ENCODE measurements around the gene NPAT.
"Not testable (repeated sequence)": the region's sequence is repeated elsewhere in the genome, so short reads cannot be mapped to it uniquely, and the experiment has no call there.

Gene NPAT

DNA sequence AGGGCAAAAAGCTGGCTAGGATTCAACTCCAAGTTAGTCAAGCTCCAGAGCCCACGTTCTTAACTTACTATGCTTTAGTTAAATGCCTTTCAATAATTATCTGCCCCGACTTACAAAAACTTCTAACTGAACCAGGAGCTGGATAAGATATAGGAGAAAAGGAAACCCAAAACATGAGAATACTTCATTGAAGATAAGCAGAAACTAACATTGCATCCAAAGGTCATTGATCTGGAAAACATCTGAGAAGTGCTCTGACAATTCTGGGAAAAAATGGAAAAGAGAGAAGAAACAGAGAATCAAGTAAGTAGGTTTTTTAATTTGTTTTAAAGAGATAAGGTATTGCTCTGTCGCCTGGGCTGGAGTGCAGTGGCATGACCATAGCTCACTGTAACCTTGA is 73.9 kb downstream of the NPAT start:
- DNase-seq: no peak

DNA sequence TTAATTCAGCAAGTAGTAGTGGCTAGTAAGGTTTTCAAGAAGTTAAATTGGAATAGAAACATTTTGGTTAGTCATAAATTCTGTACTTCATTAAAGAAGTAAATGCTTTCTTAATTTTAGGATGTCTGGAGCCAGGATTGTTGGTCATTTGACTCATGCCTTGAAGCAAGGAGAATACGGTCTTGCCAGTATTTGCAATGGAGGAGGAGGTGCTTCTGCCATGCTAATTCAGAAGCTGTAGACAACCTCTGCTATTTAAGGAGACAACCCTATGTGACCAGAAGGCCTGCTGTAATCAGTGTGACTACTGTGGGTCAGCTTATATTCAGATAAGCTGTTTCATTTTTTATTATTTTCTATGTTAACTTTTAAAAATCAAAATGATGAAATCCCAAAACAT is 75.3 kb downstream of the NPAT start:
- no peak for DNase-seq

DNA sequence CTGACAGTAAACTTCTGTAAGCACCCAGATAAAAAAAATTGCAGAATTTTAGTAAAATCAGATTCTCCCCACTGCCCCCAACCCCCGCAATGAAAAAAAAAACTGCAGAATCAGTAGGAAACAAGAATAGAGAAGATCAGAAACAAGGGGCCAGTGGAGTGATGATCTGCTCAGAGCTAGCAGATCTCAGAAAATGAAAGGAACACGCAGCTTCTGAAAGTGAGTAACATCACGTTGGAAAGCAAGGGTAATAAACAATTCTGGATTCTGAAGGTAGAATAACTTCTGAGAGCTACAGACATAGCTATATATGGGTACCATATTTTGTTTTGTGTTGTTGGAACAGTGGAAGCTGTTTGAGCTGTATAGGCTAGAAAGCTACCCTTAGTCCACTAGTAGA is 77.8 kb downstream of the NPAT start:
- DNase-seq: no peak

DNA sequence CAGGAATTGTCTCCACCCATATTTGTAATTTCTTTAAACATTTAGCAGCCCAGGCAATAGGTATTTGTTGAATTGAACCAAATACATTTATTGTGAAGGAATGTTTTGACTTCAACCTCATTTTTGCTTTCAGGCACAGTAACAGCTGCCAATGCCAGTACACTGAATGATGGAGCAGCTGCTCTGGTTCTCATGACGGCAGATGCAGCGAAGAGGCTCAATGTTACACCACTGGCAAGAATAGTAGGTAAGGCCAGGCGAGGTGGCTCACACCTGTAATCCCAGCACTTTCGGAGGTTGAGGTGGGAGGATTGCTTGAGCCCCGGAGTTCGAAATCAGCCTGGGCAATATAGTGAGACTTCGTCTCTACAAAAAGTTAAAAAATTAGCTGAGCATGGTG is 80.1 kb downstream of the NPAT start:
- DNase-seq: no peak

DNA sequence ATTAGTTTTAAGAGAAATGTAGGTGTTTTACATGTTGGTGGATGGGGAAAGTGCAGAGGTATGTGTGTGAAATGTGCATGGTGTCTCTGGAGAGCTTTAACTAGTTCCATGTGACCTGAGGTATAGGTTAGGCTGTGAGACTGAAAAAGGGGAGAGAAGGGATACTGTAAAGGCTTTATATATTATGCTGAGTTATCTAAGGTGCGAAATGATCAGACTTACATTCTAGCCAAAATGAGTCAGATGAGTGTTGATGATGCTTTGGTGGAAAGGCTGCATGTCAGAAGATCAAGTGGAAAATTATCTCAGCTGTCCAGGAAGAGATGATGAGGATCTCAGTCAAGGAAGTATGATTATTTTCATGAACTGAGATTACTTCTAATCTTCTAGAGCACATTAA is 85.2 kb downstream of the NPAT start:
- no peak for DNase-seq

DNA sequence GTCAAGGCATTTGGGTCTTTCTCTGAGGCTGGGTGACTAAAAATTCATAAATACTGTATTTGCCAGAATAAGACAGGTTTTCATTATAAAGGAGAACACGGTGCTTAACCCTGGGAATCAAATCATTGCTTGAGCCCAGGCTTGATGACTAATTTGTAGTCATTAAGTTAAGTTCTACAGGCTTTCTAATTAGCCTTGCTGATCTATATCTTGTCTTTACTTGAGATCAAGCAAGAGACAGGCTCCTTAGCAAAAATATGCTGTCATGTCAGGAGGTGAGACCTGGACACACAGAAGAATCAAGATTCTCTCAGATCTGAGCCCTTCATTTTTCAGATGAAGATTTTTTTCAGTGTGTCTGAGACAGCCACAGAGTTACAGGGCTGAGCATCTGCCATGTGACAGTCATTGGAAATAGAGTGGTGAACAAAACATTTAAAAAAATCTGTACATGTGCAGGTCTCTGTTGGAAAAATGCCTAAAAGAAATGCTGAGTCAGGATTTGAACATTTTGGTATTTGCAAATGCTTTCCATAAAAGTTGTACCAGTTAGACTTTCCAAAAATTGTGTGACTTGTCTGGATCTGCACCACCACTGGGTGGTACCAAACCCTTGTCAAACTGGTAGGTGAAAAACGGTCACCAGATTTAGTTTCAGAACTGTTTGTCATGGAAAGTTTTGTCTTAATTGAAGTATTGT is 86.4 kb downstream of the NPAT start:
- no peak for DNase-seq

DNA sequence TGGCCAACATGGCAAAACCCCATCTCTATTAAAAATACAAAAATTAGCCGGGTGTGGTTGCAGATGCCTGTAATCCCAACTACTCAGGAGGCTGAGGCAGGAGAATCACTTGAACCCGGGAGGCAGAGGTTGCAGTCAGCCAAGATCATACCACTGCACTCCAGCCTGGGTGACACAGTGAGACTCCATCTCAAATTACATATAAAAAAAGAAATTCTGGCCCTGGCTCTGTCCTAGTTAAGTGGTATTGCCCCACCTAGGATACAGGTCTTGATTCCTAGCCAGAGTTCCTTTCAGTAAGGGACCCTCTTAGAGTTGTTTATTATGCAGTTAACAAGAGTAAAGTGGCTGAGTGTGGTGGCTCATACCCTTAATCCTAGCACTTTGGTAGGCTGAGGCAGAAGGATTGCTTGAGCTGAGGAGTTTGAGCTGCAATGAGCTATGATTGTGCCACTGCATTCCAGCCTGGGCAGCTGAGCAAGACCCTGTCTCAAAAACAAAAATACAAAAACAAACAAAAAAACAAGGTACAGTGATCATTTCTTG is 89.4 kb downstream of the NPAT start:
- DNase-seq: not testable (repeated sequence)

DNA sequence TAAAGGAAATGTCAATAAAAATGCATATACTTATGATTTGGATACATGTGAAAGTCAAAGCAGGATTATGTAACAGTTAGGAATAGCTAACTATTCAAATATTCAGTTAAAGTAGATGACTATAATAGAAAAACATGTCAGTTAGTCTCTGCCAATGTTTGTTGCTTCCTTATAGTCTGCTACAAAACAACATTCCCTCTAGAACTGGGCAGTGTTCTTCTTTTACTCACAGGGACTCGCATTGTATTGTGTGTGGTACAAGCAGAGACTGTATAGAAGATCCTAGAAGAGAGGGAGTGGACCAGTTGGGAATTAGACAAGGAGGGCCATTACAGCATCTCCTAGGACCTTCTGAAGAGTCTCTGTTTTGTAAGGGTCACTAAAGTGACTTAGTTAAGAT is 90.4 kb downstream of the NPAT start:
- no peak for DNase-seq

DNA sequence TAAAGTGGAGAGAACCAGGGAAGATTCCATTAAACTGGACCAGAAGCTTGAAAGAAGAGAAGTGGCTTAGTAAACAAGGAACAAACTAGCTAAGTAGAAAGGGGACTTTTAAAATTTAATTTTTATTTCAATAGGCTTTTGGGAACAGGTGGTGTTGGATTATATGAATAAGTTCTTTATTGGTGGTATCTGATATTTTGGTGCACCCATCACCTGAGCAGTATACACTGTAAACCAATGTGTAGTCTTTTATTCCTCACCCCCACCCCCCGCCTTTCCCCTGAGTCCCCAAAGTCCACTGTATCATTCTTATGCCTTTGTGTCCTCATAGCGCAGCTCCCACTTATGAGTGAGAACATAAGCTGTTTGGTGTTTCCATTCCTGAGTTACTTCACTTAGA is 93.7 kb downstream of the NPAT start:
- no peak for DNase-seq

DNA sequence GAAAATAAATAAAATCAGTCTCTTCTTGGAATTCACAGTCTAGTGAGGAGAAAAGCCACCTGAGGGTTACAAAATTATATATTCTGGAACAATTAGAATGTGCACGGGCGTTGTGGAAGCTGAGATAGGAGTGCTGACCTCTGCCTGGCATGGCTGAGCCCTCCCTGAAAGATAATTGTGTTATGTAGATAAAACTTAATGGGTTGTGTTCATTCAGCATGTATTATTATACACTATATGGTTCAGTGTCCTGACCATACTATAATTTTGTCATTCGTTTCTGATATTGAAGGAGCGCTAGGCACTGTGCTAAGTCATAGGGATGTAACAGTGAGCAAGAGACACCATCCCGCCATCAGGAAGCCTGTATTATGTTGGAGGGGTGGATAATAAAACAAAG is 97.3 kb downstream of the NPAT start:
- DNase-seq: no peak

DNA sequence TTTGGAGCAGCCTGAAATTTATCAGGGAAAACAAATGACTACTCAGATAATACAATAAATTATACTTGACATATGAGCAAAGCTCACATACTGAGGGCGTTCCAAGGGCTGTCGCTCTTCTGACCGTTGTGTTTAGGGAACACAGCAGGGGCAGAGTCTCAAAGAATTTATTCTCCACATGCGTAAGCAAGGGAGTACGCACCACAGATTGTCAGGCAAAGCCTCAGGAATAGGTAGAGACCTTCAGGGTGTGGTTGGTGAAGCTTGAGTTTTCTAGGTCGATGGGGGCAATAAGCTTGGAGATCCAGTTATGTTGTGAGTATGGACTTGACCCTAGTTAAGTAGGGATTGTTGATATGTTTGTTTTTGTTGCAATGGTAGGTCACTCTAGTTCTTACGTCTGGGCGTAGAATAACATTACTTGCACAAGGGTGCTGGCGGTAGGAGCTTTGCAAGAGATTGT is 100.2 kb downstream of the NPAT start:
- DNase-seq: no peak

DNA sequence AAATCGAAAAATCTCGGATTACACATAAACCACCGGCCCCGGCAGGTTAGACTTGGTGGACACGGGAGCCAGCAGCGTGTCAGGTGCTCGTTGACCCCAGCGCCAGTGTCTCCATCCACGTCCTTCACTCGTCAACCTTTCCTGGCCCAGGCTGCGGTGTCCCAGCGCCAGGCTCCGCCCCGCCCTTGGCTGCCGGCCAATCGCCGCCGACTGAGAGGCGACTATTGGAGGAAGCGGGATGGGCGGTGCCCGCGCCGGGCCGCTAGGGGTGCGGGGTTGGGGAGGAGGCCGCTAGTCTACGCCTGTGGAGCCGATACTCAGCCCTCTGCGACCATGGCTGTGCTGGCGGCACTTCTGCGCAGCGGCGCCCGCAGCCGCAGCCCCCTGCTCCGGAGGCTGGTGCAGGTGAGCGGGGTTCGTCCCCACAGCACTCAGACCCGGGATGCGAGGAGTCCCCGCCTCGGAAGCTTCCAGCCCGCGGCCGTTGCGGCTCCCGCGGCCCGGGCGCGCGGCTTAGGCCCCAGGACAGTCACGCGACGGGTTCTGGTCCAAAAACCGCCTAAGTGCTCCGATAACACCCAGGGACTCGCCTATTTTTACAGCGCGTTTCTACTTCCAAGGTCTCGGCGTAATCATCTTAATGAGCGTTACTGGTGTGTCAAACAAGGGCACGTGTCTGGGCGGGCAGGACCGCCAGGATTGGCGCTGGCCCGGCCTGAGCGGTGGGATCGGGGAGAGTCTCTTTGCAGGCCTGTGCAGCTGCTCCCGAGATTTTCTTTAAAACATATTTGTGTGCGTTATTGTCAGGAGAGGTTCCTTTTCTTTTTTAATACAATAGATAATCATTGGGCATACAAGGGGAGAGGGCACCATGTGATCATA is 100.9 kb downstream of the NPAT start, which contains the start of gene ACAT1:
Gene ACAT1, plus strand, starts transcription at position 294 of the 882 bp plus-strand sequence. Its CDS starts 40 bp downstream, at position 334.
- DNase-seq: peak; percentile 95

DNA sequence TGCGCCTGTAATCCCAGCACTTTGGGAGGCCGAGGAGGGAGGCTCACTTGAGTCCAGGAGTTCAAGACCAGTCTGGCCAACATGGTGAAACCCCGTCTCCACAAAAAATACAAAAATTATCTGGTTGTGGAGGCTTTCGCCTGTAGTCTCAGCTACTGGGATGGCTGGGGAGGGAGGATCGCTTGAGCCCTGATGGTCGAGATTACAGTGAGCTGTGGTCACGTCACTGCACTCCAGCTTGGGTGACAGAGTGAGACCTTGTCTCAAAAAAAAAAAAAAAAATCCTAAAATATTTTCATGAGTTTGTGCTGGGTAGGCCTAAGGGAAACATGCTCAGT is 101.5 kb downstream of the NPAT start:
- DNase-seq: not testable (repeated sequence)

DNA sequence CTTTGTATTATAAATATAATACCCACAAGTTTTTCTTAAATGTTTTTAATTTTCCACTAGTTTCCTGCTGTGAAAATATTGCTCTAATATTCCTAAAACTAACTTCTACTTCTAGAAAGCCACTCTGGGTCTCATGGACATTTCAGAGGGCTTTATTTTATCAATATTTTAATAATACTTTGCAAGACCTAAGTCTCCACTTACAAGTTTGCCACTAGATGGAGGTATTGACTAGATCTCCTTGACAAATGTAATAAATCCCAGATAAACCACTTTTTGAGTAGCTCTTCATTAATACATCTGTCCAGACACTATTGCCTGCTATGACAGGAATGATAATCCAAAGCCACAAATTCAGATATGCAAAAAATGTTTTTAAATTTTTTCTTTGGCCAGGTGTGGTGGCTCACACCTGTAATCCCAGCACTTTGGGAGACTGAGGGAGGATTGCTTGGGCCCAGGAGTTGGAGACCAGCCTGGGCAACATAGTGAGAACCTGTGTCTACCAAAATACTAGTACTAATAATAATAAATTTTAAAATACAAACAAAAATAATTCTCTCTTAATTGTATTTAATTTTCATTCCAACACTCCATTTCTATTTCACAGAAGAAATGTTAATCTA is 104.6 kb downstream of the NPAT start:
- no peak for DNase-seq

DNA sequence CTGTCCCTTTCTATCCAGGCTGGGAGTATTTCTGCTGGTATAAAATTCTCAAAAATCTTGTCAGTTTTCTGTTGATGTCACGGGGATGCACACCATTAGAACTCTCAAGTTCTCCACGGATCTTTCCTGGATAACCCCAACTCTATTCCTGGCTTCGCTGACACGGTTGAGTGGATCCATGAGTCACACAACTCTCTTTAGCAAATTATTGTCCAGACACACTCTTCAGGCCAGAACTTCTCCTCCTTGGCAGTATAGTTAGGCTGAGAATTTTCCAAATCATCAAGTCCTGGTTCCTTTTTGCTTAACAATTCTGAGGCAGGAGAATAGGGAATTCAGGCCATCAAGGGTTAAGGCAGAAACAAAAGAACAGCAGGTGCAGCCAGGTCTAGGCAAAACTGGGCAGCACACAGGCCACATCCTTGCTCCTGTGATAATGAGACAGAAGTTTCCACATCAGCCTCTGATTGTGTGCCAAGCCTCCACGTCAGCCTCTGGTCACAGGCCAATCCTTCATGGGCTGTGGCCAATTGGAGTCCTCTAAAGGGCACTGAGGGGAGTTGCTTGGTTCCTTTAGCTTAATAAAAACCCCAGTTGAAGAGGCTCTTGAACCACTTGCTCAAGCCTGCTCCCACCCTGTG is 106.8 kb downstream of the NPAT start:
- no peak for DNase-seq

DNA sequence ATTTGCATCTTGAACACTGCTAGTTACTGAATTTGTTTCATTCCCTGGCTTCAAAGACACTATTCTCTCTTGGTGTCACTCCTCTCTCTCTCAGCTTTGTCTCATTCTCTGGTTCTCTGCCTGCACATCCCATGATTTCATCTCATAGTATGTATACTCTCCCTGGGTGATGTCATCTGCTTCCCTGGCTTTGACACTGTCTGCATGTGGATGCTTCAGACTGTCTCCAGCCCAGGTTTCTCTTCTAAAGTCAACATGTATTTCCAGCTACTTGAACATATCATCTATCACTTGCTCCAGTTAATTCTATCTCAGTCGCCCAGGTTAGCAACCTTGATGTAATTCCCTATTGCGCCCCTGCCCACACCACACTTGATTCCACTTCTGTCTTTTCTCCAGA is 110.4 kb downstream of the NPAT start:
- DNase-seq: no peak

DNA sequence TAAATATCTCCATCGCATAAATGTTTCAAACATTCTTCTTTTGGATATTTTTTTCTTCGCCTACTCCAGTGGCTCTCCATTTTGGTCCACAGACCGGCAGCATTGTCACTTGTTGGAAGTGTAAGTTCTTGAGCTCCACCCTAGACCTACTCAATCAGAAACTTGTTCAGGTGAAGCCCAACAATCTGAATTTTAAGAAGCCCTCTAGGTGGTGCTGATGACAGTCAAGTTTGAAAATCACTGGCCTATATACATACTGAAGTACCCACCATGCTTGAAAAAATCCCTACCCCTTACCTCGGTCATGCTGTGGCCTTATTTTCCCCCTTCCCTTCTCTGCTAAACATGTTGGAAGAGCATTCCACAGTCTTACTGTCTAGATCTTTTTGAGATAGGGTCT is 111.3 kb downstream of the NPAT start:
- DNase-seq: no peak
